Measurements from ENCODE around the gene SNCA. TPM values are rescaled to one million over a fixed set of nuclear protein-coding genes. Genes with fewer than 3 reads are reported as not detected.

Gene SNCA
- total and polyA plus RNA-seq, 2 donors from 2014 or later: 8.4 to 17.1 TPM

DNA sequence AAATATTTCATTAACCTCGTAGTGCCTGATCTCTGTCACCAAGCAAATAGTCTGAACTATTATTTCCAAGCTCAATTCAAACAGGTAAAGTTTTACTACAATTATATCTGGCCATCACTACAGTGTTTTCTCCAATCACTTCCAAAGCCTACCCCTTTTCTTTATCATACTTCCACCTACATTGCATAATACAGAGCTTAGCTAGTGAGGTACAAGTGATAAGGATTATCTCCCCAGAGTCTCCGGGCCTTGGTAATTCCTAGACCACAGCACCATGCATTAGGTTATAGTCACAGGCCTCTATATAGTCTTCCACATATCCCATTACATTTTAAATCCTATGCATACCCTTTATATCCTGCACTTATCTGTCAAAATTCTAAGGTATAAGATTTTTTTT is 154.2 kb downstream of the SNCA start:
- H3K9ac ChIP-seq (ENCODE audit: low read length in 3 of 3): no peak overlapping the region

DNA sequence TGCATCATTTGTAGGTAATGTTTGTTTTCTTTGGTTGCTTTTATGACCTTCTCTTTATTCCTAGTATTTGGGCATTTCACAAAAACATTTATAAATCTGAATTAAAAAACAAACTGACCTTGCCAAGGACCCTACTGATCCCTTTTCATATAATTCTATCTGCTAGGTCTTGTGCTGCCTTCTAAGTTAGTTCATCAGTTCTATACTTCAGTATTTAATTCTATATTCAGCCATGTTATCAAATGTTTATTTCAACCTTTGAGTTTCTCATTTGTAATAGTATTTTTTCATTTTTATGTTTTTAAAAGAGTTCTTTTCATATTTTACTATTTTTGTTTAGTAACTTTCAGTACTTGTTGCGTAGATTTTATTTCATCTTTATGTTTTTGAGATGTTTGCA is 155.3 kb downstream of the SNCA start:
- peak; percentile 11 for FAIRE-seq

More for the DNA sequence above, 154.2 kb downstream of the SNCA start:
- Histone ChIP-seq H3K36me3 (ENCODE audit: control insufficient read depth in 2 of 3, insufficient read depth in 3 of 3, low read length in 3 of 3) (no peaks in the 10 kb centered on the region), H3K4me3 (ENCODE audit: low read length in 3 of 3) (no peak overlapping the region), H3K9me3 (ENCODE audit: control insufficient read depth in 2 of 3, insufficient read depth in 1 of 3, low read length in 3 of 3) (no peaks in the 10 kb centered on the region), H3K27me3 (ENCODE audit: control insufficient read depth, insufficient read depth, low read length) (no peaks in the 10 kb centered on the region), H3K4me1 (ENCODE audit: control insufficient read depth in 2 of 3, insufficient read depth in 2 of 3, low read depth in 1 of 3, low read length in 3 of 3) (no peaks in the 10 kb centered on the region), H3K27ac (ENCODE audit: low read depth in 2 of 2, low read length in 2 of 2) (no peak overlapping the region)
- TF ChIP-seq, protein P1, sequence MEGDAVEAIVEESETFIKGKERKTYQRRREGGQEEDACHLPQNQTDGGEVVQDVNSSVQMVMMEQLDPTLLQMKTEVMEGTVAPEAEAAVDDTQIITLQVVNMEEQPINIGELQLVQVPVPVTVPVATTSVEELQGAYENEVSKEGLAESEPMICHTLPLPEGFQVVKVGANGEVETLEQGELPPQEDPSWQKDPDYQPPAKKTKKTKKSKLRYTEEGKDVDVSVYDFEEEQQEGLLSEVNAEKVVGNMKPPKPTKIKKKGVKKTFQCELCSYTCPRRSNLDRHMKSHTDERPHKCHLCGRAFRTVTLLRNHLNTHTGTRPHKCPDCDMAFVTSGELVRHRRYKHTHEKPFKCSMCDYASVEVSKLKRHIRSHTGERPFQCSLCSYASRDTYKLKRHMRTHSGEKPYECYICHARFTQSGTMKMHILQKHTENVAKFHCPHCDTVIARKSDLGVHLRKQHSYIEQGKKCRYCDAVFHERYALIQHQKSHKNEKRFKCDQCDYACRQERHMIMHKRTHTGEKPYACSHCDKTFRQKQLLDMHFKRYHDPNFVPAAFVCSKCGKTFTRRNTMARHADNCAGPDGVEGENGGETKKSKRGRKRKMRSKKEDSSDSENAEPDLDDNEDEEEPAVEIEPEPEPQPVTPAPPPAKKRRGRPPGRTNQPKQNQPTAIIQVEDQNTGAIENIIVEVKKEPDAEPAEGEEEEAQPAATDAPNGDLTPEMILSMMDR (IDR thresholded peaks at IDR 0.05; ENCODE audit: borderline replicate concordance, extremely low read depth, insufficient read depth): no peak
- intact Hi-C loops (cut with DNase I): no loop called here
- DNase-seq (no peak), FAIRE-seq (no peak)

DNA sequence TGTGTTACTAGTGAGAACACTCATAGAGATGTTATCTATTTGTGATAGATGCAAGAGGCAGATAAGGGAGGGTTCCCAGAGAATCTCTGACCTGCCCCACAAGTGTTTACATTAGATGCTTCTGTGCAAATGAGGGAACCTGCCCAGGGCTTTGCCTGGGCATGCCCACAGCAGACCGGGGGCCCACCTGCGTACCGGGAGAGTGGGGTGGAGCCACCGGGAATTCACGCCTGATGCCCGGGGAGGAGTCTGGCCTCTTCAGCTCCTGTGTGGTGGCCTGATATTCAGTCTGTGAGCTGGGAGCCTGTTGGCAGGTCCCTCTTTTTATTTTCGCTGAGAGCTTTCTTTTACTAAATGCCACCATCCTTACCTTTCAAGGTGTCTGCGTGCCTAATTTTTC is 155.7 kb downstream of the SNCA start:
- H3K27ac ChIP-seq (ENCODE audit: low read depth in 2 of 2, low read length in 2 of 2): no peak overlapping the region
- H3K36me3 ChIP-seq (ENCODE audit: control insufficient read depth in 2 of 3, insufficient read depth in 3 of 3, low read length in 3 of 3): no peaks in the 10 kb centered on the region
- intact Hi-C loops (cut with DNase I): no loop called here
- no peak overlapping the region for H3K4me3 ChIP-seq (ENCODE audit: low read length in 3 of 3)
- no peak overlapping the region for H3K9ac ChIP-seq (ENCODE audit: low read length in 3 of 3)
- TF ChIP-seq, protein P1 (IDR thresholded peaks at IDR 0.05; ENCODE audit: borderline replicate concordance, extremely low read depth, insufficient read depth): no peak
- DNase-seq: no peak
- H3K4me1 ChIP-seq (ENCODE audit: control insufficient read depth in 2 of 3, insufficient read depth in 2 of 3, low read depth in 1 of 3, low read length in 3 of 3): no peaks in the 10 kb centered on the region
- H3K27me3 ChIP-seq (ENCODE audit: control insufficient read depth, insufficient read depth, low read length): no peaks in the 10 kb centered on the region
- no peaks in the 10 kb centered on the region for H3K9me3 ChIP-seq (ENCODE audit: control insufficient read depth in 2 of 3, insufficient read depth in 1 of 3, low read length in 3 of 3)
- no peak for FAIRE-seq

More for the DNA sequence above, 155.3 kb downstream of the SNCA start:
- no peaks in the 10 kb centered on the region for H3K27me3 ChIP-seq (ENCODE audit: control insufficient read depth, insufficient read depth, low read length)
- DNase-seq: no peak
- TF ChIP-seq, protein P1 (IDR thresholded peaks at IDR 0.05; ENCODE audit: borderline replicate concordance, extremely low read depth, insufficient read depth): no peak
- H3K9ac ChIP-seq (ENCODE audit: low read length in 3 of 3): no peak overlapping the region
- no peak overlapping the region for H3K27ac ChIP-seq (ENCODE audit: low read depth in 2 of 2, low read length in 2 of 2)
- no peaks in the 10 kb centered on the region for H3K36me3 ChIP-seq (ENCODE audit: control insufficient read depth in 2 of 3, insufficient read depth in 3 of 3, low read length in 3 of 3)
- intact Hi-C loops (cut with DNase I): no loop called here
- H3K4me1 ChIP-seq (ENCODE audit: control insufficient read depth in 2 of 3, insufficient read depth in 2 of 3, low read depth in 1 of 3, low read length in 3 of 3): no peaks in the 10 kb centered on the region
- no peaks in the 10 kb centered on the region for H3K9me3 ChIP-seq (ENCODE audit: control insufficient read depth in 2 of 3, insufficient read depth in 1 of 3, low read length in 3 of 3)
- no peak overlapping the region for H3K4me3 ChIP-seq (ENCODE audit: low read length in 3 of 3)

DNA sequence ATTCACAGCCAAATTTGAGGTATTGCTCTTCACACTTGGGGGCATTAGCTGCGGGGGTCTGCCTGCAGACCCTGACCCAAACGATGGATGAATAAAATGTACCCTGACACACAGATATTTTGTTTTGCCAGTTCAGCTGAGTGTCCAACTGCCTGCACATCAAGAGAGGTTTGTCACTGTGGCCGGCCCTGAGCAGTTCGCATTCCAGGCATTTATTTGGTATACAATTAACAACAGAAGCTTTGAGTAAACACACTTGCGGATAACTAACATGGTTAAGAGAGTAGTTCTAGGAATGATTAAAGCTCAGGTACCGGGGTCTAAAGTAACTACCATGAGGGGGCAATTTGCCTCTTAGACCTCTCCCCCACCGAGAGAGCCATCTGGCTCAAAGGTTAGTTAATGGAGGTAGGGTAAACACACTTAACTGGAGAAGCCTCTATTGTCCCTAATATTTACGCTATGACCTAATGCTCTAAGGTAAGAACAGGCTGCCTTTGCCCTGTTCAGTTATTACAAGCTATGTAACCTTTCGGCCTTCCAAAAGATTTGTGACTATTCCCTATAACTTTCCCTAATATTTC is 162.0 kb downstream of the SNCA start:
- no peak for FAIRE-seq

More for the DNA sequence above, 162.0 kb downstream of the SNCA start:
- Histone ChIP-seq H3K27ac (ENCODE audit: low read depth in 2 of 2, low read length in 2 of 2) (no peak overlapping the region), H3K27me3 (ENCODE audit: control insufficient read depth, insufficient read depth, low read length) (no peaks in the 10 kb centered on the region), H3K9ac (ENCODE audit: low read length in 3 of 3) (no peak overlapping the region), H3K4me1 (ENCODE audit: control insufficient read depth in 2 of 3, insufficient read depth in 2 of 3, low read depth in 1 of 3, low read length in 3 of 3) (no peaks in the 10 kb centered on the region), H3K36me3 (ENCODE audit: control insufficient read depth in 2 of 3, insufficient read depth in 3 of 3, low read length in 3 of 3) (no peaks in the 10 kb centered on the region), H3K4me3 (ENCODE audit: low read length in 3 of 3) (no peak overlapping the region), H3K9me3 (ENCODE audit: control insufficient read depth in 2 of 3, insufficient read depth in 1 of 3, low read length in 3 of 3) (no peaks in the 10 kb centered on the region)
- TF ChIP-seq, protein P1 (IDR thresholded peaks at IDR 0.05; ENCODE audit: borderline replicate concordance, extremely low read depth, insufficient read depth): no peak
- intact Hi-C loops (cut with DNase I): no loop called here
- no peak for DNase-seq
